ENCODE results near the gene E2F2.
"Not testable (repeated sequence)": the region's sequence is repeated elsewhere in the genome, so short reads cannot be mapped to it uniquely, and the experiment has no call there.

E2F2 gene

DNA sequence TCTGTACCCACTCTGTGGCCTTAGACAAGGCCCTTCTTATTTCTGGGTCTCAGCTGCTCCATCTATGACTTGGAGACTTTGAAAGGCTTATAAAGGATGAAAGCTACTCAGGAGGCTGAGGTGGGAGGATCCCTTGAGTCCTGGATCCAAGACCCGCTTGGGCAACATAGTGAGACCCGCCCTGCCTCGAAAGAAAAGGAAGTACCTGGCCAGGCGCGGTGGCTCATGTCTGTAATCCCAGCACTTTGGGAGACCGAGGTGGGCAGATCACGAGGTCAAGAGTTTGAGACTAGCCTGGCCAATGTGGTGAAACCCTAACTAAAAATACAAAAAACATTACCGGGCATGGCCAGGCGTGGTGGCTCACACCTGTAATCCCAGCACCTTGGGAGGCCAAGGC lies 14.8 kb upstream of the E2F2 start:
- no peak for DNase-seq

DNA sequence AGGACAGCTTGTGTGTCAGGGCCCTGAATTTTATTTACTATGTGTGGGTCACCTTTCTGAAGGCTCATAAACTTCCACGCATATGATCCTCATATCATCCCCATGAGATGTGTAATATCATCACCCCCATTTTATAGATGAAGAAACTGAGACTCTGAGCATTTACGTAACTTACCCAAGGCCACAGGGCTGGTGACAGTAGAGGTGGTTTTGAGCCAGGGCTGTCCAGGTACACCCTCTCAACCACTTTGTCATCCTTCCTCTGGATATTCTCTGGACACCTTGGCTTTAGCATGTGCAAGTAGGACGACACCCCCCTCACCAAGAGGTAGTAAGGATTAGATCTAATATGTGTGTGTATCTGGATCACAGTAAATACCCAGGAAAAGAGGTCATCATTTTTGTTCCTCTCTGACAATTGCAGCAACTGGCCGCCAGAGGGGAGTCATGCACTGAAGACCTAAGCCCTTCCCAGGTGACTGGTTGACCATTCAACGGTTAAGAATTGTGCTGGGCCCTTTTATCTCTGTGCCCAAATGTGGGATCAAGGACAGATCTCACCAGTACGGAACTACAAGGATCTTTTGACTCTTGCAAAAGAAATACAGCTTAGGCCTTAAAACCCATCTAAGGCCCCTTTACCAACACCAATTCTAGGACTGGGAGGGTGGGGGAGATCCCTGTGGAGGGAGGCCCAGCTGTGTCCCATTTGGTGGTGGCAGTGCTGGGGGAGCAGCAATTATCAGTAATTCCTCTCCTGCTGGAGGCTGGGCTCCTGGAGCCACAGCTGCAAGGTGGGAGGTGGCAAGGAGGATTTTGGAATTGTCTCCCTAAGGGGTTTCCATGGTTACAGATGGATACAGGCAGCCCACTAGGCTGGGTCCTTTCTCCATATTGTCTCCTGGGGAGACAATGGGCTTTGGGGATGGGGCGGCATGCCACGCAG lies 13.7 kb upstream of the E2F2 start:
- peak; percentile 54 for DNase-seq

DNA sequence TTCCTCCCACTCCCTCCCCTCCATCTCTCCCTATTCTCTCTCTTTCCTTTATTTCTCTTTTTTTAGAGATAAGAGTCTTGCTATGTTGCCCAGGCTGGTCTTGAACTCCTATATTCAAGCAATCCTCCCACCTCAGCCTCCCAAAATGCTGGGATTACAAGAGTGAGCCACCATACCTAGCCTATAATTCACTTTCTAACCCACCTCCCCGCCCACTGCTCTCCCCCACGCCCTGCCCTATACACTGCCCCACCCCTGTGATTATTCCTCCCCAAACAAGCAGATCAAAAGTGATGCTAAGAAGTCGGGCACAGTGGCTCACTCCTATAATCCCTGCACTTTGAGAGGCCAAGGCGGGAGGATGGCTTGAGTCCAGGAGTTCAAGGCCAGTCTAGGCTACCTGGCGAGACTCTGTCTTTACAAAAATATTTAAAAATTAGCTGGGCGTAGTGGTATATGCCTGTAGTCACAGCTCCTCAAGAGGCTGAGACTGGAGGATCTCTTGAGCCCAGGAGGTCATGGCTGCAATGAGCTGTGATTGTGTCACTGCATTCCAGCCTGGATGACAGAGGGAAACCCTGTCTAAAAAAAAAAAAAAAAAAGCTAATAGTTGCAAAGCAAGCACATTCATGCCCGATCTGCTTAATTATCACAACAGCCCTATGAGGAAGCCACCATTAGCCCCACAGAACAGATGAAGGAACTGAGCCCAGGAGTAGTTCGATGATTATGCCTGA lies 12.8 kb upstream of the E2F2 start:
- no peak for DNase-seq

DNA sequence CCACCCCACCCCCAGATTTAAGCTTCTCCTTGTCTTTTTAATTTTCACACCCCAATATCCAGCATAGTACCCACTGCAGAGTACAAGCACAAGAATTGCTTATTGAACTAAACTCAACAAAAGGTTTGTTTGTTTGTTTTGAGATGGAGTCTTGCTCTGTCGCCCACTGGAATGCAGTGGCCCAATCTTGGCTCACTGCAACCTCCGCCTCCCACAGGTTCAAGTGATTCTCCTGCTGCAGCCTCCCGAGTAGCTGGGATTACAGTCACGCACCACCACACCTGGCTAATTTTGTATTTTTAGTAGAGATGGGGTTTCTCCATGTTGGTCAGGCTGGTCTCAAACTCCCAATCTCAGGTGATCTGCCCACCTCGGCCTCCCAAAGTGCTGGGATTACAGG lies 11.9 kb upstream of the E2F2 start:
- DNase-seq, result not testable (repeated sequence)

DNA sequence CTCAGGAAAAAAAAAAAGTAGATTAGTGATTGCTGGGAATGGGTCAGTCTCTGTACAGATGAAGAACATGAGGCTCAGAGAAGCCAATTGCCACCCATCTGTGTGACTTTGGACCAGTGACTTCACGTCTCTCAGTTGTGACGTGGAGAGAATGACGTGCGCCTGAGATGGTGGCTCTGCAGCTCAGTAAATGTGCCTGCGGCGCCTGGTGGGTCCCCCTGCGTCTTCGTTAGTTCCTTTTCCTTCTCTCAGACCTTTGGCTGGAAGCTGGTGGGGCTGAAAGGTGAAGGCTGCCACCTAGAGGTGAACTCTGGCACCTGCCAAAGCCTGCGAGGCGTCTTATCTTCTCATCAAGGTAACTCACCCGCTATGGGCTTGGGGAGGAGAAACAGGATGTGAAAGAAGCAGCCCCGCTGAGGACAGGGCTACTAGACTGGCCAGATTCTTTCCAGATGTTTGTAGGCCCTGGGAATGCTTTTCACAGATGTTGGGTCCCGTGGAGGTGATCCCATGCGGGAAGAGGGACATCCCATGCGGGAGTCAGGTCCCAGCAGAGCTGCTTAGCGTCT lies 8.7 kb upstream of the E2F2 start:
- DNase-seq, result peak; percentile 90

DNA sequence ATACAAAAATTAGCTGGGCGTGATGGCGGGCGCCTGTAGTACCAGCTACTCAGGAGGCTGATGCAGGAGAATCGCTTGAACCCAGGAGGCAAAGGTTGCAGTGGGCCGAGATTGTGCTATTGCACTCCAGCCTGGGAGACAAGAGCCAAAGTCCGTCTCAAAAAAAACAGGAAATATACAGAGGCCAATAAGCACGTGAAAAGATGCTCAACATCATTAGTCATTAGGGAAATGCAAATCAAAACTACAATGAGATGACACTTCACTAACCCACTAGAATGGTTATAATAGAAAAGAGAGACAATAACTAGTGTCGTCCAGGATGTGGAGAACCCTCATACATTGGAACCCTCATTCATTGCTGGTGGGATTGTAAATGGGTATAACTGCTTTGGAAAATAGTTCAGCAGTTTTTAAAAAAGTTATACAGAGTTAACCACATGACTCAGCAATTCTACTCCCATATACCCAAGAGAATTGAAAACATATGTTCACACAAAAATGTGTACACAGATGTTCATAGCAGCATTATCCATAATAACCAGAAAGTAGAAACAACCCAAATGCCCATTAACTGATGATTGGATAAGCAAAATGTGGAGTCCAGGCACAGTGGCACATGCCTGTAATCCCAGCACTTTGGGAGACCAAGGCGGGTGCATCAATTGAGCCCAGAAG lies 6.4 kb upstream of the E2F2 start:
- no peak for DNase-seq

DNA sequence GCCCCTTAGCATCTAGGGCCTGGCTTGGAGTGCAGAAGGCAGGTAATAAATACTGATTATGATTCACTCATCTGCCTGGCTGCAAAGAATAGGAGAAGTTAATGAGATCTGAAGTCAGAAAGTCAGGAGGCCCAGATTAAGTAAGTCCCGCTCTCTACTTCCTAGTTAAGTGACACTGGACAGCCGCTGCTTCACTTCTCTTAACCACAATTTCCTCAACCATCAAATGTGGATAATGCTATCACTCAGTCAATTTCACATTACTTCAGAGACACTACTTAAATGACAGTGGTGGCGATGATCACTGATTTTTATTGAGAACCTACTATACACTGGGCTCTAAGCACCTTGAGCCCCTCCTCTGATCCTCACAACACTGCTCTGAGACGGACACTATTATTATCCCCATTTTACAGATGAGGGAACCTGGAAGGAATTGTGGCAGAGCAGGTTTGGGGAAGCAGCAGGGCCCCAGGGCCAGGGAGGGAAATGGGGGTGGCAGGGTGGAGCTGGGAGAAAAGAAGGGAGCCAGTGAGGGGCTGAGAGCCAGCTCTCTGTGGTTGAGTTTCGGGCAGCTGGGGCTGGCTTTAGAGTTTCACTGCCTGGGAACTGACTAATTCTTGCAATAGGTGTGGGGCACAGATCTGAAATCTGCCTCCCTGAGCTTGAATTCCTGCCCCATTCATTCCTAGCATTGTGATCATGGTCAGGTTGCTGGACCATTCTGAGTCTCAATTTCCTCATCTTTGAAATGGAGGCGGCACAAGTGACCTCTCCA lies 2.4 kb upstream of the E2F2 start:
- DNase-seq, result no peak

DNA sequence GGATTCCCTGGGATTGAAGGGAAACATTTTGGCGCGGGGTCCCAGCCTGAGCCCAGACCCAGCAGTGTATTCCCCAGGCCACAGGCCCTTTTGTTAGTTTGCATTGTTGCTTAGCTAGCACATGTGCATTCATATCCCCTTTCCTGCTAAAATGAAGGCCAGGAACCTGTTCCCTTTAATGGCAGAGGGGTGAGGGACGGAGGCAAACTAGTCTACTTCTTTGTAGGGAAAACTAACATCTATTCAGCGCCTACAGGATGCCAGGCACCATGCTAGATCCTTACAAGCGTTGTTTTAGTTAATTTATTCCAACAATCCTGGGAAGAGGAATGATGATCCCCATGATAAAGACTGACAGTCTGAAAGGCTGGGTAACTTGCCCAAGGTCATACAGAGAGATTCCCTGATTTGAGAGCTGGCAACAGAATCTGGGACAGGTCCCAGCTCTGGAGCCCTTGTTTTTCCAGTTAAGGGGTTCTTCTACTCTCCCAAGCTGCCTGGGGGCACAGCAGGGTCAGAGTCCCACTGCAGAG lies 595 bp upstream of the E2F2 start:
- DNase-seq, result no peak

DNA sequence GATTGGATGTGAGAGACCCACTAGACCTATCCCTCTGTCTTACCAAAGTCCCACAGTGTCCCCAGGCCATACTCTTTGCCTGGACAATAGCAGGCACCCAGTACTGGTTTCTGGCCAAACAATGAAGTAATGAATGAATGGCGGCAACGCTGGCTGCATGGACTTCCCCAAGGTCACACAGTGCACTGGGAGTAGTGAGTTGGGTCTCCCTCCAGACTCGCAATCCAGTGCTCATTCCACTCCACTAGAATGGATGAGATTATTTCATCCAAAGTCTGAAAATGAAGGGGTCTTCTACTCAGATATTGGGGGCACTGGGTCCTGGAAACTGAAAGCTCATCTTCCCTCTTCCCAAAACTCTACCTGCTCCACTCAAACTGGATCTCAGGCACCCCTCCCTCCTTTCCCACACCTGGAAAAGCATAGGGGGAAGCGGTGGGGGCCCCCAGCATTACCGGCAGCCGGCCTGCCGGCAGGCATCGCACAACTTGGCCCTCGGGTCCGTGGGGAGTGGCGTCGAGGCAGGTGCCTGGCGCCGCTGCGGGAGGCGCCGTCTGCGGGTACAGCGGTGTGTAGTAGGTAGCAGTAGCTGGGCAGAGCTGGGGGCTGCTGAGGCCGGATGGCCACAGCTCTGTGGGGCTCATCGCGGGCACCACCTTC lies 816 bp downstream of the E2F2 start:
- DNase-seq, result no peak

DNA sequence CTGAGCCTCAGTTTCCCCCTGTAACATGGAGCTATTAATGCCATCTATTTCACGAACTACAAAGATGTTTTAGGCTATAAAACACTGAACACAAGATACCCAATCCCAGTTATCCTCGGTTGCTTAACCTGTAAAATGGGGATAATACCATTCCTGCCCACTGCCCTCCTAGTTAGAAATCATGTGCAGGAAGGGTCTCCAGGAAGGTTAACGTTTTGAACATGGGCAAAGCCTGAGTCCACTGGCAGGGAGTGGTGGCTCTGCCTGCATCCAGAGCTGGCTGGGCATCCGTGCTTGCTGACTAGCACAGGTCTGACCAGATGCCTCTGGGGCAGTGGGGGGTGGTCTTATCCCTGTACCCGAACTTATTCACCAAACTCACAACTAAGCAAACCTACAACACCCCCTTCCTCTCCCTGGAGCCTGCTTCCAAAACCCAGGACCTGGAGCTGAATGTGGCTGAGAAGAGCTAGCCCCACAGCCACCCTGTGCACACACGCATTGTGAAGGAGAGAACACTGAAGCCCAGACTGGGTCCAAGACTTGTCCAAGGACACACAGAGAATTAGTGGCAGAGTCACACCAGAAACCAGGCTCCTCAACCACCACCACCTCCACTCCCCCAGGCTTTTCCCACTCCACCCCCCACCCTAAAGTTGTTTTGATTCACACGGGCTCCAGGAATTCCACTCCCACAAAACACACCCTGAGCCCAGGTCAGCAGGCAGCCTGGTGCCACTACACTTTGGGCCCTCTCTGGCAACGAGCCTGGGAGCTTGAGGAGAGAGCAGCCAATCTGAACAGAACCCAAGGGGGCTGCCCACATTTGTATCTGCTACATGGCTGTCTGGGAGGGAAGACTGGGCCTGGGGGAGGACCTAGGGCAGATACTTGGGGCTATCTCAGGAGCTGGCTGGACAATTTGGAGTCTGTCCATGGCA lies 1.6 kb downstream of the E2F2 start:
- DNase-seq, result no peak

DNA sequence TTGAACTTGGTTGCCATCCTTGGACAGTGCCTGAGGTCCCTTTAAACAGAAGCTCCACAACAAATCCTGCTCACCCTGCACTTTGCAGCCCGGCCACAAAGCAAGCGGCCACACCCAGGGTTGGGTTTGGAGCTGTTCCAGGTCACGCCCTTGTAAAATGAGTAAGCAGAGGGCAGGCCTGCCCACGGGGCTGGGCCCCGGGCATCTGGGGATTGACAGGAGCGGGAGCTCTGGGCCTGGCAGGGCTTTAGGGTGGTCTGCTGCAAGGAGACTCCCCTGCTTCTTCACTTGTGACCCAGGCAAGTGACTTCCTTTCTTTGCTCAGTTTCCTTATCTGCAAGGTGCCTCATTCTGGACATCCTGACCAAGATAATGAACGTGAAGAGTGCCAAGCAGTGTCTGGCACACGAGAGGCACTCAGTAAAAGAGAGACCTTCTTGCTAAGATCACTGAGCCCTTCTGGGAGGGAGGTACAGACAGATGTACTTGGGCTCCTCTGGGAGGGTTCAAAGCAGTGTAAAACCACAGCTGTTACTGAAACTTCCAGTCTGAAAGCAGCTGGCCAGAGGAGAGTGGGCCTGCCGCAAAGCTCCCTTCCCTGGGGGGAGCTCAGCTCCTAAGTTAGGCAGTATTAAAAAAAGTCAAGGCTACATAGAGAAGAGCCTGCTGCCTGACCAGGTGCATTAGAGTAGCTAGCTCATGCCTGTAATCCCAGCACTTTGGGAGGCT lies 2.6 kb downstream of the E2F2 start:
- DNase-seq, result peak; percentile 93

DNA sequence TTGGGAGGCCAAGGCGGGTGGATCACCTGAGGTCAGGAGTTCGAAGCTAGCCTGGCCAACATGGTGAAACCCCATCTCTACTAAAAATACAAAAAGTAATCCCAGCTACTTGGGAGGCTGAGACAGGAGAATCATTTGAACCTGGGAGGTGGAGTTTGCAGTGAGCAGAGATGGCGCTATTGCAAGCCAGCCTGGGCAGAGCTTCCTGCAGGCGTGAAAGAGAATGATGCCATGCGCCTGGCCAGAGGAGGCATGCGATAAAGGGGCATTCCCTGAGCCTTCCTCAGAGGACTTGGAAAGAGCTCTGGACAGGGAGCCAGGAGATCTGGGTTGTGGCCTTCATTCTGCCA lies 3.2 kb downstream of the E2F2 start:
- DNase-seq, result no peak

DNA sequence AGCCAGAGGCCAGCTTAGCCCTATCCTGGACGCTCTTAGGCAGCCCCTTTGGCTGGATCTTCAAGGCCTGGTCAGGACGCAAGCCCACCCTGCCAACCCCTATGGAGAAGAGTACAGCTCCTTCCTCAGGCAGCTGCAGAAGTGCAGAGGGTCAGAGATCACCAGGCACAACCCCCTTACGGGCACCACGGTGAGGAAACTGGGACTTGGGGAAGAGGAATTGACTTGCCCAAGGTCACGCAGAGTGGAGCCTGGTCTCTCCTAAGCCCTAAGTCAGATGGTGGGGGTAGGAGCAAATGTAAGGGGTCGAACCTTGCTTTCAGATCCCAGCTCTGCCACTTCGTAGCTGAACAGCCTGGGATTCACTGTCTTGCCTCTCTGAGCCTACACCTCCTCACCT lies 3.7 kb downstream of the E2F2 start:
- no peak for DNase-seq

DNA sequence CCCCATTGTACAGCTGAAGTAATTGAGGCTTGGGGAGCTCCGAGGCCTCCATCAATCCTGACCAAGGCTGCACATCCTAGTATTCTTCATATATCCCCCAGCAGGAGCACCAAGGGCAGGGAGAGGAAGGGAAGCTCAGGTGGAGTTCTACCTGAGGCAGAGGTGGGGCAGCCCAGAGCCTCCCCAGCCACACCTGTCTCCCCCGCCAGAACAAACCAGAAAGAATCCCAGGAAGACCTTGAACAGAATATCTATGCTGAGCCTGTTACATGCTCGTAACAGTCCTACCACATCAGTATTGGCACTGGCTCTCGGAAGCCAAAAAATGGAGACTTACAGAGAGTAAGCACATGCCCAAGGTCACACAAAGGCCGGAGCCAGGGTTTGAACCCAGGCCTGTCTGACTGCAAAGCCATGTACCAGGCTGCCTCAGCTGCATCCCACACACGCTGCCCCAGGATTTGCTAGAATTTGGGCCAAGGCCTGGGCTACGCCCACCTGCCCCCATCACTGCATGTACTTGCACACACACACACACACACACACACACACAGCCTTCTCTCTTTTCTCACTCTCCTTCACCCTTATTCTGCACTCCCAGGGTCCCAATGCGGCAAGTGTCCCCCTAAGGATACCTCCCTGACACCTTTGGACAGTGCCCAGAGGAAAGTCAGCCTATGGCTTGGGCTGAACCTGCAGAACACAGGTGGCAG lies 4.5 kb downstream of the E2F2 start:
- no peak for DNase-seq

DNA sequence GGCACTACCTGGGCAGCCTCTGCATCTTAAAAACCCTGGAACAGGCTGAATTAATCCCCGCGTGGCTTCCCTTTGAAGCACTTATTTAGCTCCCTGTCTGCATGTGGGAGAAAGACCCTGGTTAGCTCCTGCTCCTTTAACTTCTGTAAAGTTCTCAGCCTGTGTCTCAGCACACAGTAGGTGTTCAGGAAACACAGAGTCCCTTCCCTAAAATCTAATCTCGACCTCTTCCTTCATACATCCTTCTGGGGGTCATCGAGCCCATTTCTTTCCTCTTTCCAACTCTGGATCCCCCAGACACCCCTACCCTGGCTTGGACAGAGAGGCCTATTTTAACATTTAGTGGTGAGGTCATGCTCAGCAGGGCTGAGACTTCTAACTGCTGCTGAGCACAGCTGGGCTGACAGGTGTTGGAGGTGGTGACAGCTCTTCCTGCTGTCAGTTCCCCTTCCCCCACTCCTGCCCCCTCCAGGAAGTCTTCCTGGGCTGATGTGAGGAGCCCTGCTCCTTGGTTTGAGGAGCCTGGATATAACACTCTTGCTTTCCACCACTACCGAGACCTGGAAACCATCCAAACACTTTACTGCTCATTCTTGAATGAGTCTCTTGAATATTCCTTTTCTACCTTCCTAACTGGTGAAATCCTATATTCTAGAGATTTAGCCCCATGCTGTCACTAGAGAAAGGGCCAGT lies 5.3 kb downstream of the E2F2 start:
- DNase-seq, result peak; percentile 19

DNA sequence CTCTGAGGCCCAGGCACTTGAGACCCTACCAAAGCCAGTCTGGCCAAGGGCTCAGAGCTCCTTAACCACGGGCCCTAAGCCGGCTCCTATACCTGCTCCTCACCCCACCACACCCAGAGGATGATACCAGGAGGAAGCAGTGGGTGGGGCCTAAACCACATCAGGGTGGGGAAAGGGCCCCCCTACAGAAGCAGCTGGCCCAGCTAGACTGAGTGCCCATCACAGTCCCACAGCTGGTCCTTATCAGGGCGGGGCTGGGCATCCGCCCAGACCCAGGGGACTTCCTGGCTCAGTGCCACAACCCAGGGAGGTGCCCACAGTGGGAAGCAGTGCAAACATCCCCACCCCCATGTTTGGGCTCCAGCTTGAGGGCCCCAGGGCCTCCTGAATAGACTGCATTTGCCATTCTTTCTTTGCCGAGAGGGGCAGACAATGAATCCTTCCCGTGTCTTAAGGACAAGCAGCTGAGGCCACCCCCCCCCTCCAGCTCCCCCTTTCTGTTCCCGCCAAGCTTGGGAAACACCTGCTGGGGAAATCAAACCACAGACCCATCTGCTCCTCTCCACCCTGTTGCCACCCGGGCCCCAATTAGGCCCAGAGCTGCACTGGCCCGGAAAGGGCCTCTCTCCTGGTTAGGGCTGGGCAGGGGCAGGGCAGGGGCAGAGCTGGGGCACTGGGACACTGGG lies 6.2 kb downstream of the E2F2 start:
- peak; percentile 43 for DNase-seq

DNA sequence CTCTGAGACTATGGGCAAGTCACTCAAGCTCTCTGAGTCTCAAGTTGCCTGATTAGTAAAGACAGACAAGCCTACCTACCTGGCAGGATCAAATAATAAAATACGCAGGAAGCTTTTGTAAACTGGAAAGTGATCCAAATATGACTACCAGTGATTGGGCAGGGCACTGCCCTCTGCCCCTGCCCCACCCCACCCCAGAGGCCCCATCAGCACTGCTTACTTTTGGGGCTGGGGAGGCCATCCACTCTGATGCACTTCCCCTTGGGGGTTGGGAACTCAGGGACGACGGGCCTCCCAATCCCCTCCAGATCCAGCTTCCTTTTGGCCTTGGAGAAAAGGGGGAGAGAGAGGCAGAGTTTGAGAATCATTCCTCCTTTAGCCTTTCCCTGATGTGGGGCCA lies 6.9 kb downstream of the E2F2 start:
- no peak for DNase-seq
